Keratinocyte (primary cell): Measurements from ENCODE around the gene GJA5.

Experiments used
- EZH2 ChIP-seq: IDR thresholded peaks from one replicate; pipeline ENCODE4 v1.6.1; 2012; ENCODE audit warnings: inconsistent platforms, mild to moderate bottlenecking, low read length, moderate library complexity
- TF ChIP-seq, protein P1 (sequence below), 3 experiments: IDR thresholded peaks in 1 of 3; conservative IDR thresholded peaks in 1 of 3; optimal IDR thresholded peaks in 1 of 3; 2 replicates in 2 of 3; 3 replicates in 1 of 3; pipeline versions ENCODE3 to v1.5.1; 2011; ENCODE audit warnings: low read length in 3 of 3, mild to moderate bottlenecking in 3 of 3, moderate library complexity in 2 of 3, control low read depth in 1 of 3, inconsistent platforms in 1 of 3; ENCODE audit not compliant: insufficient read depth in 2 of 3; ENCODE audit errors: extremely low read depth in 1 of 3

DNA sequence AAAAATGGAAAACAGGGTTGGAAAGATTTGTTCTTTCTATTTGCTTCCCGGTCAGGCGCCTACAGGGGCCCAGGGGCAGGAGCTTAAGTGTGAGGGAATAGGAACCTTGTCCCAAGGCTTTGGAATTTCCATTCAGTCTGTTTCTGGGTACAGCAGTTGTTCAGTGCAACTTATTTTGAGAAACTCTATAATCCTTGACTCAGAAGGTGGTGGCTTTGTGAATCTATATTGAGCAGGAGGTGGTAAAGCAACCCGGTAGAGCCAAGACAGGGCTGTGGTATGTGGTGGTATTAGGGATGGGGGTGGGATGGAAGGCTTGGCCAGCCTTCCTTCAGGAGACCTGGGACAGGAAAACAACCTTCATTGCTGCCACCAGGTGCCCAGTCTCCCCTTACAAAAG lies 20.0 kb downstream of the GJA5 start:
- TF ChIP-seq, protein P1, sequence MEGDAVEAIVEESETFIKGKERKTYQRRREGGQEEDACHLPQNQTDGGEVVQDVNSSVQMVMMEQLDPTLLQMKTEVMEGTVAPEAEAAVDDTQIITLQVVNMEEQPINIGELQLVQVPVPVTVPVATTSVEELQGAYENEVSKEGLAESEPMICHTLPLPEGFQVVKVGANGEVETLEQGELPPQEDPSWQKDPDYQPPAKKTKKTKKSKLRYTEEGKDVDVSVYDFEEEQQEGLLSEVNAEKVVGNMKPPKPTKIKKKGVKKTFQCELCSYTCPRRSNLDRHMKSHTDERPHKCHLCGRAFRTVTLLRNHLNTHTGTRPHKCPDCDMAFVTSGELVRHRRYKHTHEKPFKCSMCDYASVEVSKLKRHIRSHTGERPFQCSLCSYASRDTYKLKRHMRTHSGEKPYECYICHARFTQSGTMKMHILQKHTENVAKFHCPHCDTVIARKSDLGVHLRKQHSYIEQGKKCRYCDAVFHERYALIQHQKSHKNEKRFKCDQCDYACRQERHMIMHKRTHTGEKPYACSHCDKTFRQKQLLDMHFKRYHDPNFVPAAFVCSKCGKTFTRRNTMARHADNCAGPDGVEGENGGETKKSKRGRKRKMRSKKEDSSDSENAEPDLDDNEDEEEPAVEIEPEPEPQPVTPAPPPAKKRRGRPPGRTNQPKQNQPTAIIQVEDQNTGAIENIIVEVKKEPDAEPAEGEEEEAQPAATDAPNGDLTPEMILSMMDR (optimal IDR thresholded peaks at IDR 0.05 in 1 of 3, IDR thresholded peaks at IDR 0.05 in 1 of 3, conservative IDR thresholded peaks at IDR 0.05 in 1 of 3; ENCODE audit: extremely low read depth in 1 of 3, insufficient read depth in 2 of 3, low read length in 3 of 3) = no peak
- TF ChIP-seq EZH2 = no peak
